NCI-H2081 (cell line): ENCODE data around the gene CDIP1.

Source experiments
- DNase-seq, 2 experiments: peaks; one replicate each; lab custom pipeline; 2025; lab: John Stamatoyannopoulos, UW

CDIP1 gene

GRCh38 chr16:4514606-4515005 lies 24.0 kb downstream of the CDIP1 start:
- DNase-seq = no peak

GRCh38 chr16:4513881-4514280 lies 24.7 kb downstream of the CDIP1 start:
- no peak for DNase-seq

- DNase-seq = no peak
Measured at GRCh38 chr16:4513086-4513860, 25.3 kb downstream of the CDIP1 start.

- DNase-seq = no peak
Measured at GRCh38 chr16:4512473-4512872, 26.1 kb downstream of the CDIP1 start.

GRCh38 chr16:4511441-4512082 lies 27.0 kb downstream of the CDIP1 start:
- peak; percentile 27 to 44 for DNase-seq

- DNase-seq = no peak
Measured at GRCh38 chr16:4510747-4511426, 27.7 kb downstream of the CDIP1 start.

- no peak for DNase-seq
Measured at GRCh38 chr16:4510131-4510530, 28.4 kb downstream of the CDIP1 start.

GRCh38 chr16:4509420-4509819 lies 29.2 kb downstream of the CDIP1 start:
- no peak for DNase-seq

- DNase-seq = no peak
Measured at GRCh38 chr16:4508806-4509205, 29.8 kb downstream of the CDIP1 start.

- no peak for DNase-seq
Measured at GRCh38 chr16:4507588-4508345, 30.8 kb downstream of the CDIP1 start.

- peak; percentile 50 to 68 for DNase-seq
Measured at GRCh38 chr16:4506450-4506849, 32.1 kb downstream of the CDIP1 start.

- DNase-seq = no peak
Measured at GRCh38 chr16:4505356-4506147, 33.0 kb downstream of the CDIP1 start.

GRCh38 chr16:4501071-4501478 lies 37.5 kb downstream of the CDIP1 start:
- DNase-seq = no peak

GRCh38 chr16:4500272-4500671 lies 38.3 kb downstream of the CDIP1 start:
- no peak for DNase-seq

GRCh38 chr16:4499196-4499555 lies 39.4 kb downstream of the CDIP1 start:
- DNase-seq = no peak

- no peak for DNase-seq
Measured at GRCh38 chr16:4498546-4499195, 39.9 kb downstream of the CDIP1 start.

GRCh38 chr16:4496305-4496704 lies 42.3 kb downstream of the CDIP1 start:
- no peak for DNase-seq

- DNase-seq = no peak
Measured at GRCh38 chr16:4495766-4496165, 42.8 kb downstream of the CDIP1 start.

- no peak for DNase-seq
Measured at GRCh38 chr16:4494746-4495490, 43.7 kb downstream of the CDIP1 start.

GRCh38 chr16:4491898-4492297 lies 46.7 kb downstream of the CDIP1 start:
- no peak for DNase-seq
